OCI-M1 (cell line): ENCODE measurements around the gene SLC26A9.
"Not testable (repeated sequence)": the region's sequence is repeated elsewhere in the genome, so short reads cannot be mapped to it uniquely, and the experiment has no call there.

ENCODE experiments used
- DNase-seq: peaks from one replicate; lab custom pipeline; 2025; lab: John Stamatoyannopoulos, UW

The SLC26A9 gene

DNA sequence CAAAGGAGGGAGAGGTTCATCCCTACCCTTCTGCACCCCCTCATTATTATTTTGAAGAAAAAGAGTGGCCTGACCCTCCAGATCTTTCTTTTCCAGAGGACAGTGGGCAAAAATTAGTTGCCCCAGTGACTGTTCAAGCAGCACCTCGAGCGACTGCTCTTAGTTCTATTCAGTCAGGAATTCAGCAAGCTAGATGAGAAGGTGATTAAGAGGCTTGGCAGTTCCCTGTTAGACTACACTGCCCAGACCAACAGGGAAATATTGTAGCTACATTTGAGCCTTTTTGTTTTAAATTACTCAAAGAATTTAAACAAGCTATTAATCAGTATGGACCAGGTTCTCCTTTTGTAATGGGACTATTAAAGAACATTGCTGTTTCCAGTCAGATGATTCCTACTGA is 51.8 kb downstream of the SLC26A9 start:
- DNase-seq = not testable (repeated sequence)

DNA sequence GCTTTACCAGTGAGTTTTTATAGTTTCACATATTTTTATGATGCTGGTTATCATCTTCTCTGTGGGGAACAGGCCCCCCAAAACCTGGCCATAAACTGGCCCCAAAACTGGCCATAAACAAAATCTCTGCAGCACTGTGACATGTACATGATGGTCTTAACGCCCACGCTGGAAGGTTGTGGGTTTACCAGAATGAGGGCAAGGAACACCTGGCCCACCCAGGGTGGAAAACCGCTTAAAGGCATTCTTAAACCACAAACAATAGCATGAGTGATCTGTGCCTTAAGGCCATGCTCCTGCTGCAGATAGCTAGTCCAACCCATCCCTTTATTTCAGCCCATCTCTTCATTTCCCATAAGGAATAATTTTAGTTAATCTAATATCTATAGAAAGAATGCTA is 52.6 kb downstream of the SLC26A9 start:
- not testable (repeated sequence) for DNase-seq

DNA sequence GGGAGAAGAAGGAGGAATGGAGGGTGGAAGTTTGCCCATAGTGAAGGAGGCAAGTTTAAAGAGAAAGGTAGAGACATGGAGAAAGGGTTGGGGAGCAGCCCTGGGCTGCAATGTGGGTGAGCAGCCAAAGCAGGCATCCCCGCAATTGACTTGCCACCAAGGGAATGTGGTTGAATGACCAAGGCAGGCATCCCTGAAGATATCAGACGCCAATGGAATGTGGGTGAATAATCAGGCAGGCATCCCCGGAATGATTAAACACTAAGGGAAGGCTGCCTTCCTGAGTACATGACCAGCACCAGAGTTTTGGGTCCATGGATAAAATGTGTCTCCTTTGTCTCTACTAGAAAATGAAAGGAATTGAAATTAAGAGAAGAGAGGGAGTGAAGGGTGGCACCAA is 53.5 kb downstream of the SLC26A9 start:
- DNase-seq = not testable (repeated sequence)

DNA sequence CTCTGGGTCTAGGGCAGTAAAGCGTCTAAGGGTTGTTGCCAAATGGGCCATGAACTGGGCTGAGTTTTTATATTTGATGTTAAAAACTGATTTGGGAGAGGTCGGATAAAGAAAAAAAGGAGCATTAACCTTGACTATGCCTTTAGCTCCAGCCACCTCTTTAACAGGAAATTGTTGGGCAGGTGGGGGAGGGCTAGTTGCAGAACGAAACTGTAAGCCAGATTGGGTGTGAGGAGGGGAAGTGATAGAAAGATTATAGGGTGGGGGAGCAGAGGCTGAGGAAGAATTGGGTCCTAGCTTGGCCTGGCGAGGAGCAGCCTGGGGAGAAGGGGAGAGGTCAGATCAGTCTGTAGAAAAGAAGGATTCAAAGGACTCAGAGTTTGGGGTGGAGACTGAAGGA is 54.2 kb downstream of the SLC26A9 start:
- not testable (repeated sequence) for DNase-seq

DNA sequence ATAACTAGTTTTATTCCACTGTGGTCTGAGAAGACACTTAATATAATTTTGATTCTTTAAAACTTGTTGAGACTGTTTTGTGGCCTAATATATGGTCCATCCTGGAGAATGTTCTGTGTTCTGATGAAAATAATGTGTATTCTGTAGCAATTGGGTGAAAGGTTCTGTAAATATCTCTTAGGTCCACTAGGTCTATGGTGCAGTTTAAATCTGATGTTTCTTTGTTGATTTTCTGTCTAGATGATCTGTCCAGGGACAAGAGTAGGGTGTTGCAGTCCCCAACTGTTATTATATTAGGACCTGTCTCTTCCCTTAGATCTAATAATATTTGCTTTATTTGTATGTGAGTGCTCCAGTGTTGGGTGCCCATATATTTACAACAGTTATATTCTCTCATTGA is 59.5 kb downstream of the SLC26A9 start:
- no peak for DNase-seq

DNA sequence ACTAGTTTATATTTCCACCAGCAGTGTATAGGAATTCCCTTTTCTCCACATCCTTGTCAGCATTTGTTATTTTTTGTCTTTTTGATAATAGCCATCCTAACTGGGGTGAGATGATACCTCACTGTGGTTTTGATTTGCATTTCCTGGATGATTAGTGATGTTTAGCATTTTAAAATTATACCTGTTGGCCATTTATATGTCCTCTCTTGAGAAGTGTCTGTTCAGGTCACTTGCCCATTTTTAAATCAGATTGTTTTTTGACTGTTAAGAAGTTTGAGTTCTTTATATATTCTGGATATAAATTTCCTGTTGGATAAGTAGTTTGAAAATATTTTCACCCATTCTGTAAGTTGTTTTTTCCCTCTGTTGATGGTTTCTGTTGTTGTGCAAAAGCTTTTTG is 62.3 kb downstream of the SLC26A9 start:
- no peak for DNase-seq

DNA sequence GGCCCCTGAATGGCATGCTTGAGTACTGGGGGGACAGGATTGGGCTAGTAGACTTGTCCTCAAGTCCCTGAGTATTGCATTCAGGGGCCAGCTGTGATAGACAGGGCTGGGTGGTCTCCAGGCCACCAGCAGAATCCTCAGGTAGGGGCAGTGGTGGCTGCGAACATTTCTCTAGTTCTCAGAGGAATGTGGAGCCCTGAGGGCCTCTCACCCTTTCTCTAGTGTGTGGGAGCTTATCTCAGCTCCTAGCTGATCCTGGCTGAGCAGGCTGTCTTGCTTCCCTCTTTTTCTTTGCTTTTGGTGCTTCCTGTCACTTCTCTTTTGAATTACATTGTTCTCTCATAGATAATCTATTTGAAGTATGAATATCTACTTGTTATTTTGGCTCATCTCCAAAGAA is 63.3 kb downstream of the SLC26A9 start:
- DNase-seq = peak; percentile 21

DNA sequence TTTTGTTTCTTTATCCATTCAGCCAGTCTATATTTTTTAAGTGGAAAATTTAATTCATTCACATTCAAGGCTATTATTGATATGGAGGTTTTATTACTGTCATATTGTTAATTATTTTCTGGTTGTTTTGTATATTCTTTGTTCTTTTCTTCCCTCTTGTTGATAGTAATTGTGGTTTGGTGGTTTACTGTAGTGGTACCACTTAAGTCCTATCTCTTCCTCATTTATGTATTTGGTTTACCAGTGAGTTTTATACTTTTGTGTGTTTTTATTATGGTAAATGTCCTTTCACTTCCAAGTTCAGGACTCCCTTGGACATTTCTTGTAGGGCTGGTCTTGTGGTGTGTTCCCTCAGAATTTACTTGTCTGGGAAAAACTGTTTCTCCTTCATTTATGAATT is 65.2 kb downstream of the SLC26A9 start:
- DNase-seq = peak; percentile 52

DNA sequence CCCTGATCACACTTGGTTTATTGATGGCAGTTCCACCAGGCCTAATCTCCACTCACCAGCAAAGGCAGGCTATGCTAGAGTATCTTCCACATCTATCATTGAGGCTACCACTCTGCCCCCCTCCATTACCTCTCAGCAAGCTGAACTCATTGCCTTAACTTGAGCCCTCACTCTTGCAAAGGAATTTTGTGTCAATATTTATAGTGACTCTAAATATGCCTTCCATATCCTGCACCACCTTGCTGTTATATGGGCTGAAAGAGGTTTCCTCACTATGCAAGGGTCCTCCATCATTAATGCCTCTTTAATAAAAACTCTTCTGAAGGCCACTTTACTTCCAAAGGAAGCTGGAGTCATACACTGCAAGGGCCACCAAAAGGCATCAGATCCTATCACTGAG is 70.1 kb downstream of the SLC26A9 start:
- not testable (repeated sequence) for DNase-seq

DNA sequence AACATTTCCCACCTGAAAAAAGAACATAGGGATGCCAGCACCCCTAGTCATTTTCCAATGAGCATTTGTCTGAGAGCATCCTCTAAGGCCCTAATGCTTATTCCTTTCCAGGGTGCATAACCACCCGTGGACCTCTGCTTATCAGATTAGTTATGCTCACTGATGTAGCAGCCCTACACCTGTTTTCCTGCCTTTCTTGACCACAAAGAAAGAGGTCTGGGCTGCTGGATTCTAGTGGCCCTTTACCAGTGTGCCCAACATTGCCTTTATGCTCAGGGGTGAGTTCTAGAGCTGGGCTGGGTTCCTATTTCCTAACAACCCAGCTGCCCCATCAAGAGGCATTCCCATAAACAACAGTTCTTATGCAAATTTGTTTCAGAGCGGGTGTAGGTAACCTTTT is 73.0 kb downstream of the SLC26A9 start:
- no peak for DNase-seq
